ENCODE results near the gene SDK1.

SDK1 gene

DNA sequence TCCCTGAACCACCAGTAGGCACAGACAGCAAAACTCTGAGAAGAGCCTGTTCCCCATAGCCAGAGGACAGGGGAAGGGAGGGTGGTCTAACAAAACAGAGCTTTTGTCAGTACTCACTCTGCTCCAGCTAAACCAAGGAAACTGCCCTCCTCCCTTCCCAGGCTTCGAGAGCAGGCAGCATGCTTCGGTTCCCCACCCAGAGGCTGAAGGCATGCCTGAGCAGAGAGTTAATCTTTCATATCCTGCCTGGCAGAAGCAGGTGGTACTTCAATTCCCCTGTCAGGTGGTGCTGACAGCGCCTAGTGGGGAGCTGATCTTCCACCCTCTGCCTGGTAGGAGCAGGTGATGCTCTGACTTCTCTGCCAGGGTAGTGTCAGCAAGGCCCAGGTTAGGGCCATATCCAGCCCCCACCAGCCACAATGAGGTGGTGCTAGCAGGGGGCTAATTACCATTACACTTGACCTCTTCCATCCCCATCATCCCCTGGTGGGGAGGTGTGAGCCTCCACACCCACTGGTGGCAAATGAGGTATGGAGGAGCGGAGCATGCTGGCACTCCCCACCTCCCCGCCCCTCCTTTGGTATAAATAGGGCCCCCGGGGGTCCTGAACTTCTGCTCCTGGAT lies 35.1 kb downstream of the SDK1 start:
- DNase-seq = no peak

- no peak for DNase-seq
Measured at GRCh38 chr7:3338161-3338560, 37.1 kb downstream of the SDK1 start.

DNA sequence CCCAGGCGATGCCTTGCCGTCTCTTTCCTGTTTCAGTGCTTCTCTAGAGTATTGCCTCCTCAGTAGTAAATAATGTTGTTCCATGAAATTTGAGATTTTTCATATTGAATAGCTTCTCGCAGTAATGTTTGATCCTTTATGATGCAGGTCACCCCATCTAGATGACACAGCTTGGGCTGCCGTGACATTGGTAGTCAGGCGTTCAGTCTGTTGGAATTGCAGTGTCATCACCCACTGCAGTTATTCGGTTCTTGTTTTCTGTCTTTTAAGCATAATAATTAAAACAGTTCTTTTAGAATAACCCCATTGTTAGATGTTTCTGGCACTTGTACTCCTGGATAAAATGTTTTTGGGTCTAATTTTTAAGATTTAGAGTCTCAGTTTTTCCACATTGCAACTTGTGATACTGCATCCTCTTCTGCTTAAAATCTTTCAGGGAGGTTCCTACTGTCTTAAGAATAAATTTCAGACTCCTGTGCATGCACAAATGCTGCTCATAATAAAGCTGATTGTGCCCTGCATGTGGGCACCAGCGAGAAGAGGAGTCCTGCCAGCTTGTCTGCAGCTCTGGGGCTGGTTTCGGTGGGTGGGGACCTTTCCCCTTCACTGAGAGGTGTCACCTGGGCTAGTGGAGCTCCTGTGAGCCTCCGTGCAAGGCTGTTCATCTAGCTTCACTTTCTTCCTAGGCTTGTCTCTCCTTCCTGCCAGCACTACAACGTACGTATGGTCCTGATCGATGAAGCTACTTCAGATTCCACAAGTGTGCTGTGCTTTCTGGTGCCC lies 44.8 kb downstream of the SDK1 start:
- DNase-seq = no peak

DNA sequence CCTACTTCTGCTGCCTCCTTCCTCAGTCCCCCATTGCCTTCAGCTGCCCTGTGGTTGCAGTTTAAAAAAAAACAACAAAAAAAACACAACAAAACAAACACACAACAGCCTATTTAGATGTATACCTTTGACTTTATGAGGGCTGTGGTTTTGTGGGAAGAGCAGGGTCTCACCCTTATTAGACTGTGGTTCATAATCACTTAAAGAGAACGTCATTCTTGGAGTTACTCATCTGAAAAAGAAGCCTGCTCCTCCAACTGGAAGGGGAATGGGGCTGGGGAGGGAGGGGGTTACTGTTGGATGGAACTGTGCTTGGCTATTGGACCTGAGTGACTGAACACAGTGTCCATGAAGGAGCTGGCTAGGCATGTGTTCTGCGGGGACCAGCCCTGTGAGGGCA lies 48.1 kb downstream of the SDK1 start:
- DNase-seq = no peak

DNA sequence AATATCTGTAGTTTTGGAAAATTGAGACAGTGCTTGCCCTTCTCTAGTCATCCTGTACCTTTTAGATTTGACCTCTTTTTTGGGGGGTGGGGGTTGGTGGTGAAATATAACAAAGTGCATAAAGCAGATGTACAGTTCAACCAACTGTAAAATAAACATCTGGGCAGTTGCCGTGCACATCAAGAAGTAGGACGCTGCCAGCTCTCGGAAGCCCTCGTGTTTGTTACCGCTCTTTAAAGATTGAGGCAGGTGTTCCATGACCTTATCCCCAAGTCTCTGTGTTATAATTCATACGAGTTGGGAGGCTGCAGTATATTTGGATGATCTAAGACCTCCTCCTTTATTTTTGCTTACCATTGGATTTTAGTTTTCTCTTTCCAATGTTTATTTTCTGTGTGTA lies 55.1 kb downstream of the SDK1 start:
- DNase-seq = no peak

GRCh38 chr7:3358991-3359390 lies 57.9 kb downstream of the SDK1 start:
- no peak for DNase-seq

- DNase-seq = no peak
Measured at GRCh38 chr7:3367261-3367660, 66.2 kb downstream of the SDK1 start.

GRCh38 chr7:3370068-3370830 lies 69.2 kb downstream of the SDK1 start:
- peak; percentile 49 for DNase-seq

DNA sequence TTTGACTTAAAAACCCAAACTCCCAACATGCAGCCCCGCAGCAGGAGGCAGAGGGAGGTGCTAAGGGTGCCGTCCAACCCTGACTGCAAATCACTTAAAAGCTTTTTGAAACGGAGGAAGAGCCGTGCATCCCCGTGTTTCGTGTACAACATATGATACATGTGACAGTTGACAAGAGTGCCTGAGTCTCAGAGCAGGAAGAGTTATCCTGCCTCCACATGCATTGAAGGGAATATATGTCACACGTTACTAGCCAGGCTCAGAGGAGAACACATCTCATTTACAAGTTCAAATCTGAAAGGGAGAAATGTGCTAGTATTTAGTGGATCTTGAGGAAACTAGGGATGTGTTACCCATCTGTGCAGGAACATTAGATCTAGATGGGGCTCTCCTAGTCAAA lies 69.9 kb downstream of the SDK1 start:
- no peak for DNase-seq

GRCh38 chr7:3371601-3372000 lies 70.5 kb downstream of the SDK1 start:
- no peak for DNase-seq

DNA sequence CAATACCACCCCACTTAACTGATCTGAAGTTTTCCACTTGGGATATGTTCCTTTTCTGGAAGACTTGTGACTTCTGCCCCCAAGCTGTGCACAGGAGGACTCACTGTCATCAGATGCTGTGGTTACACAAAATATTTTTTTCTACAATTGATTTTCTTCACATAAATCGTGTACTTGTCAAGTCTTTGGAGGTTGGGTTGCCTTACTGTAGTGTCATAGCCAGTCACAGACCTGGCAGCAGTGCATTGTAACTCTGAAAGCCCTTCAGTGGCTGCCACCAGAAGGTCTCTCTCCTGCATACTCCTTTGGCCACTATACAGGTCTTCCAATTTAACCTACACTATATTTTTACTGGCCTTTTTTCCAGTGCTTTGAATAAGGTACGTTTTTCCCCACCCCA lies 73.2 kb downstream of the SDK1 start:
- no peak for DNase-seq

DNA sequence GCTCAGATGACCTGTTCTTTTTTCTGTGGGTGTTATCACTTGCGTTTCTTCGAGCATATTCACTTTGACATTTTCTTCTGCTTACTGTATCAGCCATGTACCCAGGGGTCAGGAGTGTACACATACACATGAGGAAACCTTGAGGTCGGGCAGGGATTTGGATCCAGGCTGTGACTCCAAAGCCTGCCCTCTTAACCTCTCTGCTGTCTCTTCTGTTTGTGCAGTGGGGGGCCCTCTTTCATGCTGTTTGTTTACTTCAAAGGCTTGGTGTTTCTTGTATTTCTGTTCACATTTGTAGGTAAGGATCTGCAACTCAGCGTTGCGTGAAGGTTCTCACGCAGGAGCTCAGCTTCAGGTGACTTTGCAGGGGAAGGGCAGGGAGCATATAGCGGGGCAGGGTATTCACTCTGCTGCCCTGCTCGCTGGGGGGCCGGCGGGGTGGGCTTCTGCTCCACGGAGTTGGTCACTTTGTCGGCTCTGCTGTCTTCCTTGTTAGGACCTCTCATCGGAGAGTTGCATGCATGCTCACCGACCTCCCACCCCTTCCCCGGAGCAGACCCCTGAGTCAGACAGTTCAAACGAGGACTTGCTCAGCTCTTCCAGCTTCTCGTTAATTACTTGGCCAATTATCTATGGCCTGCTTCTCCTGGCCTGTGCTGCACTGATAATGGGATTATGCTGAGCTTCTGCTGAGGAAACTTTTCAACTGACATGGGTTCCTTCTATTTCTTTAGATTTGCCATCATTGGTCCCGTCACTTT lies 77.5 kb downstream of the SDK1 start:
- no peak for DNase-seq

GRCh38 chr7:3380034-3380433 lies 79.0 kb downstream of the SDK1 start:
- no peak for DNase-seq

DNA sequence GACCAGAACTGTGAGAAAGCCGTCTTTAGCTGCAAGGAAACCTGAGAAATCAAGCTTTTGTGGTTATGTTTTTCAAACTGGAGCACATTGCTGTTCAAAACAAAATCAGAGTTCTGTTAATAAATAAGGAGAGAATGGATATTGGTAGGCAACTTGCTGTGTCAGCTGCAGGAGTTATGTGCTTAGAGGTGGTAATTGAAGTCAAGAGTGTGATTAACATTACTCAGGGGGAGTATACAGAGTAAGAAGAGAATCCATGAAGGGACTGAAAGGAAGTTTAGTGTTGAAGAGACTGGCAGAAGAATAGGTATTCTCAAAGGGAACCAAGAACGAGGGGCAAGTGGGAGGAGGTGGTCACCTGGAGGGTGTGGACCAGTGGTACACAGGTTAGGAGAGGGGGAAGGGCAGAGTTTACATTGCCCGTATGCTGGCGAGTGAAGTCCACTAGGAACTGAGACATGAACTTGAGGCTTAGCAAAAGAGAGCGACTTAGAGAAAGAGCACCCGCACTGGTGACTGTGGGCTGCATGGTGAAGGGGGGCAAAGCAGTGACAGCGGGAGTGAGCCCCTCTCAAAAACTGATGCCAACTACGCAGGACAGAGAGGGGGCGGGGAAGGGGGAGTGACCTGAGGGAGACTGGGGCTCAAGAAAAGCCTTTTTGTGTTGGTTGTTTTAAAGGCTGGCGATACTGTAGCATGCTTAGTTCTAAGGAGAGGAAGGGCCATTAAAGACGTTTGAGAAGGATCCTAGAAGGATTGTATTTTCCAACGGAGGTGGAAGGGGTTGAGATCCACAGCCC lies 80.0 kb downstream of the SDK1 start:
- no peak for DNase-seq

GRCh38 chr7:3386423-3387190 lies 85.6 kb downstream of the SDK1 start:
- no peak for DNase-seq

DNA sequence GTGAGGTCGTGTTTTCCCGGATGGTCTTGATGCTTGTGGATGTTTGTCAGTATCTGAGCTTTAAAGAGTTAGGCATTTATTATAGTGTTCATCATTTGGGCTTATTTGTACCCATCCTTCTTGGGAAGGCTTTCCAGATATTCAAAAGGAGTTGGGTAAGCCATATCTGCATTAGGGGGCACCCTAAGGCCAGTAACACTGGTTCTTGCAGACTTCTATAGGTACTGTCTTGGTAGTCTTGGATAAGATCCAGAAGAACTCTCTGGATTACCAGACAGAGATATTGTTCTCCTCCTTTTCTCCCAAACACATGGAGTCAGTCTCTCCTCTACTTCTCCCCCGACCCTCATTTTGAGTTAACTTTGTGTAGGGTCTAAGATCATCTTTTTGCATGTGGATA lies 92.8 kb downstream of the SDK1 start:
- no peak for DNase-seq

DNA sequence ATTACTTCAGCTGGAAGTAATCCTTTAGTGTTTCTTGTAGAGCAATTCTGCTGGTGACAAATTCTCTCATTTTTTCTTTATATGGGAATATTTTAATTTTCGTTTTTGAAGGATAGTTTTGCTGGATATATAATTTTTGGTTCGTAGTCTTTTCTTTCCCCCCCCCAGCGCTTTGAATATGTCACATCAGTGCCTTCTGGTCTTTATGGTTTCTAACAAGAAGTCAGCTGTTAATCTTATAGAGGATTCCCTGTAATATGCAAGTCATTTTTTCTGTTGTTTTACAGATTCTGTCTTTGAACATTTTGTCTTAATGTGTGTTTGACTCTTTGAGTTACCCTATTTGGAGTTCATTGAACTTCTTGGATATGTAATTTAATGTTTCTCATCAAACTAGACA lies 96.3 kb downstream of the SDK1 start:
- no peak for DNase-seq

GRCh38 chr7:3399858-3400257 lies 98.8 kb downstream of the SDK1 start:
- DNase-seq = no peak

DNA sequence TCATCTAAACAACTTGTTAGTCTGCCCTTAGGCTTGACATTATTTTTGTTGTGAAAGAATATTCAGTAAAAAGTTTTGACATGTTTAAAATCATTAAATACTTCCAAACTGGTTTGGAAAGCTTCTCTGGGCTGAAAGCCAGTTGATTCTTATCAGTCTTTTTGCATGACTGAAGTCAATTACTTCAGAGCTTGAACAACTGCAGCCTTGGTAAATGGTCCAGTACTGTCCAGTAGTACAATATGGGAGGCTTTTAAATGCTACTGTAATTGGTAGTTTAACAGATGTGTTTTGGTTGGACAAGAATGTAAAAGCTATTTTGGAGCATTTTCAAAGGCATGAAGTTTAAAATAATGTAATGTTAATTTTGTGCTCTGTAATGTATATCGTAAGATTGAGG lies 103.4 kb downstream of the SDK1 start:
- DNase-seq = no peak

- DNase-seq = peak; percentile 25
Measured at GRCh38 chr7:3408814-3409595, 108.0 kb downstream of the SDK1 start.

GRCh38 chr7:3412871-3413270 lies 111.8 kb downstream of the SDK1 start:
- DNase-seq = no peak
